ENCODE data around the gene ADK. TPM values are rescaled to one million over a fixed set of nuclear protein-coding genes. Genes with fewer than 3 reads are reported as not detected.

Gene ADK
- 26.8 and 53.4 TPM in 2 replicates for total RNA-seq

GRCh38 chr10:74150990-74151878 is at the start of gene ADK:
TSS of gene ADK (plus strand) at chr10:74151221. CDS start at chr10:74151279, 58 bp downstream.

GRCh38 chr10:74150204-74150989 is 624 bp upstream of the ADK start, which contains the start of gene AP3M1:
TSS of gene AP3M1 (minus strand) at chr10:74150828. CDS start at chr10:74138379, 12,449 bp downstream.

Other genes with a start within 250 kb of the ADK start
- 67.8 and 114 TPM in 2 replicates for gene PLAU, start 240.1 kb upstream of the ADK start, total RNA-seq
- gene VCL, start 153.1 kb upstream of the ADK start, total RNA-seq, result 261 and 275 TPM in 2 replicates
- gene AP3M1, start 393 bp upstream of the ADK start, total RNA-seq, result 31.1 and 37.1 TPM in 2 replicates

All from smooth muscle cell of trachea (primary cell).